Measurements from ENCODE around the gene CCDC59. TPM values are rescaled to one million over a fixed set of nuclear protein-coding genes. Genes with fewer than 3 reads are reported as not detected.
A peak's percentile ranks its signal among the peaks of the same experiment; 100 is the strongest.
"Not testable (repeated sequence)": the region's sequence is repeated elsewhere in the genome, so short reads cannot be mapped to it uniquely, and the experiment has no call there.

The CCDC59 gene
- total and polyA plus RNA-seq, 9 donors = 29.6 to 85.0 (median 42.1) TPM

- Histone ChIP-seq H3K27ac (no peak overlapping the region), H3K27me3 (no peaks in the 10 kb centered on the region), H3K9me3 (no peaks in the 10 kb centered on the region), H3K4me1 (ENCODE audit: insufficient read depth) (peaks cover 2% of the 10 kb centered on the region), H3K36me3 (no peaks in the 10 kb centered on the region), H3K4me3 (no peak overlapping the region)
- 76 to 91% (median 82%) methylated on average over 4 of the region's 4 CpGs for WGBS, 3 donors
- no peak for DNase-seq
- TF ChIP-seq EP300 (IDR thresholded peaks at IDR 0.05) = no peak
- intact Hi-C loops (cut with DNase I) = no loop called here
Observed at GRCh38 chr12:82363990-82364389, 5.8 kb upstream of the CCDC59 start.

- TF ChIP-seq EP300 (IDR thresholded peaks at IDR 0.05) (no peak), CTCF (IDR thresholded peaks at IDR 0.05) (no peak), POLR2A (IDR thresholded peaks at IDR 0.05) (no peak)
- peak in 1 of 5 donors; percentile 13 for DNase-seq
- Histone ChIP-seq H3K27ac (no peak overlapping the region), H3K4me1 (ENCODE audit: insufficient read depth) (peaks cover 2% of the 10 kb centered on the region), H3K27me3 (no peaks in the 10 kb centered on the region), H3K4me3 (no peak overlapping the region), H3K36me3 (no peaks in the 10 kb centered on the region), H3K9me3 (no peaks in the 10 kb centered on the region)
- 86 to 92% (median 88%) methylated on average over 15 to 22 of the region's 22 CpGs for WGBS, 3 donors
- intact Hi-C loops (cut with DNase I) = no loop called here
Observed at GRCh38 chr12:82361461-82361915, 3.3 kb upstream of the CCDC59 start.

GRCh38 chr12:82360834-82361233, 2.6 kb upstream of the CCDC59 start:
- H3K4me3 ChIP-seq; H3K27ac ChIP-seq; H3K27me3 ChIP-seq; DNase-seq; intact Hi-C loops (cut with DNase I); H3K4me1 ChIP-seq (ENCODE audit: insufficient read depth); H3K36me3 ChIP-seq; H3K9me3 ChIP-seq: not testable (repeated sequence)
- 97% methylated on average over 11 of the region's 11 CpGs for WGBS, 3 donors

- H3K27ac ChIP-seq = peak overlapping the region; percentile 88 to 95
- no peaks in the 10 kb centered on the region for H3K9me3 ChIP-seq
- intact Hi-C loops (cut with DNase I) = no loop called here
- H3K36me3 ChIP-seq = no peaks in the 10 kb centered on the region
- peak in 4 of 5 donors; percentile 10 to 45 (median 37) for DNase-seq
- TF ChIP-seq EP300 (IDR thresholded peaks at IDR 0.05) (no peak), POLR2A (IDR thresholded peaks at IDR 0.05) (no peak), CTCF (IDR thresholded peaks at IDR 0.05) (no peak)
- 9 to 12% (median 11%) methylated on average over 4 of the region's 4 CpGs for WGBS, 3 donors
- H3K4me3 ChIP-seq = peak overlapping the region; percentile 88
- H3K4me1 ChIP-seq (ENCODE audit: insufficient read depth) = peaks cover 4% of the 10 kb centered on the region
- H3K27me3 ChIP-seq = no peaks in the 10 kb centered on the region
Observed at GRCh38 chr12:82359115-82359478, 910 bp upstream of the CCDC59 start.

GRCh38 chr12:82357845-82358199, 365 bp downstream of the CCDC59 start:
- TF ChIP-seq POLR2A (IDR thresholded peaks at IDR 0.05) = no peak
- no peak for TF ChIP-seq CTCF (IDR thresholded peaks at IDR 0.05)
- no peak for TF ChIP-seq EP300 (IDR thresholded peaks at IDR 0.05)
- H3K36me3 ChIP-seq = no peaks in the 10 kb centered on the region
- peak overlapping the region; percentile 88 to 95 for H3K27ac ChIP-seq
- H3K9me3 ChIP-seq = no peaks in the 10 kb centered on the region
- peak overlapping the region; percentile 88 for H3K4me3 ChIP-seq
- intact Hi-C loops (cut with DNase I) = no loop called here
- WGBS, 3 donors = 0 to 1% (median 0%) methylated on average over 10 of the region's 10 CpGs
- H3K4me1 ChIP-seq (ENCODE audit: insufficient read depth) = peaks cover 4% of the 10 kb centered on the region
- no peak for DNase-seq
- H3K27me3 ChIP-seq = no peaks in the 10 kb centered on the region

- WGBS, 3 donors = 32 to 46% (median 40%) methylated on average over 4 of the region's 4 CpGs
- DNase-seq = no peak
- TF ChIP-seq POLR2A (IDR thresholded peaks at IDR 0.05) (no peak), EP300 (IDR thresholded peaks at IDR 0.05) (no peak), CTCF (IDR thresholded peaks at IDR 0.05) (no peak)
- Histone ChIP-seq H3K9me3 (no peaks in the 10 kb centered on the region), H3K4me3 (peak overlapping the region; percentile 88), H3K4me1 (ENCODE audit: insufficient read depth) (peaks cover 4% of the 10 kb centered on the region), H3K36me3 (no peaks in the 10 kb centered on the region), H3K27ac (peak overlapping the region in 1 of 2 donors; percentile 95), H3K27me3 (no peaks in the 10 kb centered on the region)
- intact Hi-C loops (cut with DNase I) = no loop called here
Observed at GRCh38 chr12:82357340-82357739, 847 bp downstream of the CCDC59 start.

Data from ovary (tissue), 9 donors.